ENCODE data around the gene SNCB.

- TF ChIP-seq, protein P1, sequence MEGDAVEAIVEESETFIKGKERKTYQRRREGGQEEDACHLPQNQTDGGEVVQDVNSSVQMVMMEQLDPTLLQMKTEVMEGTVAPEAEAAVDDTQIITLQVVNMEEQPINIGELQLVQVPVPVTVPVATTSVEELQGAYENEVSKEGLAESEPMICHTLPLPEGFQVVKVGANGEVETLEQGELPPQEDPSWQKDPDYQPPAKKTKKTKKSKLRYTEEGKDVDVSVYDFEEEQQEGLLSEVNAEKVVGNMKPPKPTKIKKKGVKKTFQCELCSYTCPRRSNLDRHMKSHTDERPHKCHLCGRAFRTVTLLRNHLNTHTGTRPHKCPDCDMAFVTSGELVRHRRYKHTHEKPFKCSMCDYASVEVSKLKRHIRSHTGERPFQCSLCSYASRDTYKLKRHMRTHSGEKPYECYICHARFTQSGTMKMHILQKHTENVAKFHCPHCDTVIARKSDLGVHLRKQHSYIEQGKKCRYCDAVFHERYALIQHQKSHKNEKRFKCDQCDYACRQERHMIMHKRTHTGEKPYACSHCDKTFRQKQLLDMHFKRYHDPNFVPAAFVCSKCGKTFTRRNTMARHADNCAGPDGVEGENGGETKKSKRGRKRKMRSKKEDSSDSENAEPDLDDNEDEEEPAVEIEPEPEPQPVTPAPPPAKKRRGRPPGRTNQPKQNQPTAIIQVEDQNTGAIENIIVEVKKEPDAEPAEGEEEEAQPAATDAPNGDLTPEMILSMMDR (IDR thresholded peaks at IDR 0.05): no peak
- no peak for TF ChIP-seq ZFX (IDR thresholded peaks at IDR 0.05; ENCODE audit: borderline replicate concordance)
These were observed 14.0 kb upstream of the SNCB start for GRCh38 chr5:176644294-176644693.

All from 22Rv1 (cell line).